IPS-NIHi7 (cell line): ENCODE measurements around the gene TOMT.

Source experiments
- DNase-seq: peaks from one replicate; pipeline ENCODE4 v3.0.0; 2012; ENCODE audit warnings: mixed read lengths; ENCODE audit errors: extremely low spot score

The TOMT gene

GRCh38 chr11:72105888-72106287 is at the start of gene TOMT:
Gene TOMT (plus strand): TSS chr11:72105924. CDS start chr11:72105952, 28 bp downstream.
- DNase-seq: no peak

DNA sequence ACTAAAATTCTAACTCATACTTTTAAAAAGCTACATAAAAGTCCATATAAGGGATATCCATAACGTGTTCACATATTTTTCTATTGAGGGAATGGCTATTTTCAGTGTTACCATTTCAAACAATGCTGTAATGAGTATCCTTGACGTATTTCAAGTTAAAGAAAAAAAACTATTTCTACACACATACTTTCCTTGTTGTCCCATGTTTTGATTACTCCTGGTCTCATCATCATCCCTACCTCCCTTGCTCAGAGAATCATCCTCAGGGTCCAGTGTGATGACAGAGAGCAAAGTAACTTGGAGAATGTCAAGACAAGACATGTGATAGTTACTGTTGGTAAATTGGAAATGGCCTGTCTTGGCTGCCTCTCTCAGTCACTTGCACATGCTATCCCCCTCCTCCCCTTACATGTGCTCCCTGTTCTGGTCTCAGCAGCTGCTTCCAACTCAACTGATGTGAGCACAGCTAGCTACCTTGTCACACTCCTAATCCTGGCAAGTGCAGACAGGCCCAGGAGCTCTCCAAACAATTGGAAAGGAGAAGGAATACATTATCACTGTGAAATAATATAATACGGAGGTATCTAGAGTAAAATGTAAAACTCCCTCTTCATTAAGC is 47.2 kb upstream of the TOMT start:
- DNase-seq: no peak

GRCh38 chr11:72061739-72062396 is 43.9 kb upstream of the TOMT start:
- no peak for DNase-seq

GRCh38 chr11:72066855-72067254 is 38.9 kb upstream of the TOMT start:
- DNase-seq: no peak

- DNase-seq: no peak
Observed at GRCh38 chr11:72067266-72067665, 38.5 kb upstream of the TOMT start.

GRCh38 chr11:72067676-72068075 is 38.0 kb upstream of the TOMT start:
- DNase-seq: no peak

DNA sequence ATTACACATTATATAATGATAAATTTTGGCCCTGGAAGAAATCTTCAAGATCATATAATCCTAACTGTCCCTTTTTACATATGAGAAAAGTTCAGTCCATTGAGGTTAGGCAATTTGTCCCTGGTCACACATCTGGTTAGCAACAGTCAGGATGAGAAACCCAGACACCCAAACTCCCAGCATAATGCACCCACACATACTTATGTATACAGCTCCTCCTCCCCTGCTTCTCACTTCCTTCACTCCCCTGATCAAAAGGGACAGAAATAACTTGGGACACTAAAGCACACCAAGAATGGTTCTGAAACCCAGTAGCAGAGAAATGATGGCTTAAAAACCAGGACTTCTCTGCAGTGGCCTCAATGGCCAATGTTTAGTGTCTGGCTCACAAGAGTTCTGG is 36.5 kb upstream of the TOMT start:
- DNase-seq: no peak

- DNase-seq: peak; percentile 35
Observed at GRCh38 chr11:72069787-72070251, 35.9 kb upstream of the TOMT start.

- DNase-seq: no peak
Observed at GRCh38 chr11:72070491-72070890, 35.2 kb upstream of the TOMT start.

GRCh38 chr11:72072348-72072747 is 33.4 kb upstream of the TOMT start:
- no peak for DNase-seq

- no peak for DNase-seq
Observed at GRCh38 chr11:72075109-72075508, 30.6 kb upstream of the TOMT start.

- no peak for DNase-seq
Observed at GRCh38 chr11:72075756-72076155, 30.0 kb upstream of the TOMT start.

- no peak for DNase-seq
Observed at GRCh38 chr11:72078477-72078876, 27.2 kb upstream of the TOMT start.

GRCh38 chr11:72079819-72080325 is 25.9 kb upstream of the TOMT start:
- peak; percentile 54 for DNase-seq

DNA sequence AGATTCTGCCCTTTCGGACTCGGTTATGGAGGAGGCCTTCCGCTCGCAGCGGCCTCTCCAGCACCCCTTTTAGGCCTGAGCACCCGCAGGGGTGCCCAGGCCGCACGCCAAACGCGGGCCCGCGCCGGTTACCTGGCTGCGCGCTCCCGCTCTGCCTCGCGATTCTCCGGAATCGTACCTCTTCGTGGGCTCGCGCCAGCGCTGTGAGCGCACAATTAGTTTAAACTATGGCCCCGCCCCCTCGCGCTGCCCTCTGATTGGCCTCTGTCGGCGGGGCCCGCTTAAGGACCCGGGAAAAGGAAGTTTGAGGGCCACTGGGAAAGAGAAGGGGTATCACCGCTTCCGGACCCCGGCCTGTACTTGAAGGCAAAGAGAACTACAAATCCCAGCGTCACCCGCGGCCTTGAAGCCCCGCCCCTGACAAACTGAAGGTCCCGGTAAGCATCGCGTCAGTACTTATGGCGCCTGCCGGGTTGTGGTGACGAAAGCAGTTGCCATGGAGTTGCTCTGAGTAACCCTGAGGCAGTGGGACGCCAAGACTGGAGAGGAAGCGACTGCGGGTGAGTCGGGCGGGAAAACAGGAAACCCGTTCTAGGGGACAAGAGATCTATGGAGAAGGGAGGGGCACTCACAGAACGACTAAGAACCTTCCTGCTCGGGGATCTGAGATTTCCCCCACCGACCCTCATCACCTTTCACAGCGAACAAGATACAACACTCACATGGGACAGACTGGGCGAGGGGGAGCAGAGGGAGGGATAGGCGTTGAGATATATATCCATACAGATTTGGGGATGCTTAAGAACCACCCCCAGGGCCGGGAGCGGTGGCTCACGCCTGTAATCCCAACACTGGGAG is 25.2 kb upstream of the TOMT start, which contains the start of the genes LRRC51 and NUMA1:
Gene LRRC51, plus strand, starts transcription at position 525 of the 858 bp plus-strand sequence. CDS start 8,234 bp downstream, outside the sequence.
Gene NUMA1, minus strand, starts transcription at position 217 of the 858 bp plus-strand sequence. CDS start 44,599 bp downstream, outside the sequence.
- DNase-seq: peak; percentile 91

DNA sequence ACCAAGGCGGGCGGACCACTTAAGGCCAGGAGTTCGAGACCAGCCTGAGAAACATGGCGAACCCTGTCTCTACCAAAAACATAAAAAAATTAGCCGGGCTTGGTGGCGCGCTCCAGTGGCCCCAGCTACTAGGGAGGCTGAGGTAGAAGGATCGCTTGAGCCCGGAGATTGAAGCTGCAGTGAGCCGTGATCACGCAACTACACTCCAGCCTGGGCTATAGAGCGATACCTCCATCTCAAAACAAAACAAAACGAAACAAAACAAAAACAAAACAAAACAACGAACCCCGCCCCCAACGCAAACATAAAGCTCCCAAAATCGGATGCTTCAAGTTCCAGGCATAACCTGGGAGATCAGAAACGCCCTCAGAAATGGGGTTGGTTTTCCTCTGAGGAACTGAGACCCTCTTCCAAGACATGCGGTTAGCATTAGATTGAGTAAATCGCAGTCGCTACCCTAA is 24.5 kb upstream of the TOMT start:
- DNase-seq: no peak

GRCh38 chr11:72081821-72082453 is 23.8 kb upstream of the TOMT start:
- DNase-seq: no peak

DNA sequence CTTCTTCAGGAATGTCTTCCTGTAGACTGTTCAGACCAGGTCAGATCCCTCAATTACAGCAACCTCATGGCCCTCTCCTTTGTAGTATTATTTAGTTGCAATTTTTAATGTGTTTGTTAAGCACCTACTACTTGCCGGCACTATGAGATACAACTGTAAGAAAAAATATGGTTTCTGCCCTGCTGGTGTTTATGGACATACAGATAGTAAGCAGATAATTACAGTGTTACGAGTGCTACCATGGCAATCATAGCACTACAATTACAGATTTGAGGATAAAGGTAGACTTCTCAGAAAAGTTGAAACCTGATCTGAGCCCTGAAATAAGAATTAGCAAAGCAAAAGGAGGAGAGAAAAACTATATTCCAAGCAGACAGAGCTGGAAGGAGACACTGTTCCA is 22.3 kb upstream of the TOMT start:
- DNase-seq: no peak

- no peak for DNase-seq
Observed at GRCh38 chr11:72084076-72084475, 21.6 kb upstream of the TOMT start.

GRCh38 chr11:72084965-72085364 is 20.8 kb upstream of the TOMT start:
- no peak for DNase-seq

DNA sequence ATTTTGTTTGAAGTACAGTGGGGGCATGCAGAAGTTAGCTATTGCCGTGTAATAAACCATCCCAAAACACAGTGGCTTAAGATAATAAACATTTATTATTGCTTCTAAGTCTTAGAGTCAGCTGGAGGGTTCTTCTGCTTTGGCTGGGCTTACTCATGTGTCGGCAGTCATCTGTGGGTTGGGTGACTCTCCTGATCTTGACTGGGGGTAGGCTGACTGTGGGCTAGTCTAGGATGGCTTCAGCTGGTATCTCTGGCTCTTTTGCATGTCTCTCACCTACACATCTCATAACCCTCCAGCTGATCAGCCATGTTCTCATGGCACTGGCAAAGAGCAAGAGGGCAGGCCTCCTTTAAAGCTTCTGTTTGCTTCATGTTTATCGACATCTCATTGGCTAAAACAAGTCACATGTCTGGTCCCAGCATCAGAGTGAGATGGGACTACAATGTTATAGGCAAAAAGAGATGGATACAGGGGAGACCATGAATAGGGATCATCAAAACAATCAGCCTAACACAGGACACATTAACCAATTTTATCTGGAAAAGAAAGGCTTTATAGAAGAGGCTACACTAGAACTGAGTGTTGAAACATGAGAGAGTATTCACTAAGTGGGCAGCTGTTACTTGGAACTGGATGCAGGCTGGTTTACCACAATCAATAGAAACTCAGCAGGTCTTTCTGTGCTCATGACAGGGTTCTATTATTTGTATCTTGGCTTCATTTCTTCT is 19.9 kb upstream of the TOMT start:
- no peak for DNase-seq
